ENCODE data around the gene PHF20.

DNA sequence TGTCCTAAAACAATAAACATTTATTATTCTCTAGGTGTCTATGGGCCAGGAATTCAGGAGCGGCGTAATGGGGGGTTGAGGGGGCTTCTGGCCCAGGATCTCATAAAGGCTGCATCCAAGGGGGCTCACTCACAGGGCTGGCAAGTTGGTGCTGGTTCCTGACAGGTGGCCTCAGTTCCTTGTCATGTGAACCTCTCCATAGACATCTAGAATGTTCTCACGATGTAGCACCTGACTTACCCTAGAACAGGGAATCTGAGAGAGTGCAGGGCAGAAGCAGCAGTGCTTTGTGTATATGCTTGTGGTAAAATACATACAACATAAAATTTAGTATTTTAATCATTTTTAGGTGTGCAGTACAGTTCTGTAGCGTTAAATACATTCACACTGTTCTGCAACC is 57.1 kb downstream of the PHF20 start:
- no peak for TF ChIP-seq CTCF (conservative IDR thresholded peaks at IDR 0.05)
- TF ChIP-seq ZFX (IDR thresholded peaks at IDR 0.05), result no peak

Measured in C4-2B (cell line).